Measurements from ENCODE around the gene ACTMAP.
"Not testable (repeated sequence)": the region's sequence is repeated elsewhere in the genome, so short reads cannot be mapped to it uniquely, and the experiment has no call there.

The ACTMAP gene

DNA sequence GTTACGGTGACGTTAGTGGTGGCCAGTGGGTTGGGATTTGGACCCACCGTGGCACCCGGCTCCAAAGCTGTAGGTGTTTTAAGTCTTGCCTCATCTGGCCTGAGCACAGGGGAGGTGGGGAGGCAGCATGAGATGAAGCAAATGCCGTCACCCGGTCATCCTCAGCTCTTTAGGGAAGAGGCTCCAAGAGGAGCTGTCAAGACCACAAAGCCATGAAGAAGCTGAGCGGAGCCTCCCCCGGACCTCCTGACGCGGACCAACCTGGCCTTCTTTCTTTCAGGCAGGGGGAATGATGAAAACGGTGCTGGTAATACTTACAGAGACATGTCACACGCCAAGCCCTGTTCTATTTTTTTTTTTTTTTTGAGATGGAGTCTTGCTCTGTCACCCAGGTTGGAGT lies 7.4 kb downstream of the ACTMAP start:
- DNase-seq (ENCODE audit: low spot score) = no peak

DNA sequence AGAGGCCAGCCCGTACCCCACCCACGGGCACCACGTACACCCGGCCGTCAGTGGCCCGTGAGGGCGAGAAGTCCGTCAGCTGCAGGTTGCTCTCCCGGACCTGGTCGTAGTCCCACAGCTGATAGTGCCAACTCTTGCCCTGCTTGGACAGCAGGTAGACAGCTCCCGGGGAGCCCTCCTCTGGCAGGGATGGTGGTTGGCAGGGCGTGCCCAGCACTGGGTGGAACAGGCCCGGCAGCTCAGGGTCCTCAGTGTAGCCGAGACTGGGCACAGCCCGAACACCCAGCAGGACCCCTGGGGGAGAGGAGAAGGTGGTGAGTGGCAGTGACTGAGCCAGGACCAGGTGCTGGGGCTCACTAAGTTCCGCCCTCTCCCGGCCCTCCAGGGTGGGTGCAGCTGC lies 7.8 kb downstream of the ACTMAP start:
- DNase-seq (ENCODE audit: low spot score) = no peak

DNA sequence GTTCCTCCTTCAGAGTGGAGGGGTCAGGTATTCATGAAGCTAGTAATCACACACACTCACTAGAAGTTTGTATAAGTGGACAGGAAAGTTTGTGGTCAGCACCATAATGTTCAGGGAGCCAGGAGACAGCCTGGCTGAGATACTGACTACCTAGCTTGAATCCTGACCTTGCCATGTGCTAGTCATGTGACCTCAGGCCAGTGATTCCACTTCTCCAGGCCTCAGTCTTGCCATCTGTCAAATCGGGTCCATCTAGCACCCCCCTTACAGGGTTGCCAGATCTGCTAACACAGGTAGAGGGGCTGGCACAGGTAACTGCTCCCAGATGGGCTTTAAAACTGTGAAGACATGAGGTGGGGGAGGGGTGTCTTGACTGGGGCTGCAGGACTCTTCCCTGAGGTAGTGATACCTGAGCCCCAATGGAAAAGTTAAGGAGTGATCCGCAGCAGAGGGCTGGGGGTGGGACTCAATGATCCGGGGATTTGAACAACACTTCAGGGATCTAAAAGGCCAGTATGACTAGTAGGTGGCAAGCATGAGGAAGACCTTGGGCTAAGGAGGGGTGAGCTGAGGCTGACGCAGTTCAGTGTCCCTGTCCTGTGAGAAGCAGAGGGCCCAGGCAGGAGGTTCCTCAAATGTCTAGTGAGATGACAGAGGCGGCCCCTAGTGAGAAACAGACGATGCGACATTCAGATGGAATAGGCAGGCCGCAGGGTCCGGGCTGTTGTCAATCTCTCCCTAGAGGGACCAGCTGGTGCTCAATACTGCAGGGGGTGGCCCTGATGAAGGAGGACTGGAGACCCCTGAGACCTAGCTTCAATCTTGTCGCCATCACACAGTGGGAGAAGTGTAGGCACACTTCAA lies 8.5 kb downstream of the ACTMAP start:
- no peak for DNase-seq (ENCODE audit: low spot score)

DNA sequence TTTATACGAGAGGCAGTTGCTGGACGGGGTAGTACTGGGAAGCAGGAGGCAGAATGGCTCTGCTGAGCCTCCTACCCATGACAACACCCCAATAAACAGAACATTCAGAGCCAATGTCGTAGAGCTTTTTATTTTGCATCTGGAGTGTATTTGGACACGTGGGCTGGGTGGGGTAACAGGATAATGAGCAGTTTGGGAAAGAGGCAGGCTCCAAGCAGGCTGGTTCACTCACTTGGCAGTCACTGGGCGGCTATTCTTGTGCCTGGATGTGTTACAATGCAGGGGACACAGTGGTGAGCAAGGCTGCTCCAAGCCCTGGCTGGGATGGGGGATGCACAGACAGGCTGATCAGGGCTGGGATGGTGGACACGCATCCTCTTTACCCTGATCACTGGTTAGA lies 9.5 kb downstream of the ACTMAP start:
- DNase-seq (ENCODE audit: low spot score) = peak; percentile 74

DNA sequence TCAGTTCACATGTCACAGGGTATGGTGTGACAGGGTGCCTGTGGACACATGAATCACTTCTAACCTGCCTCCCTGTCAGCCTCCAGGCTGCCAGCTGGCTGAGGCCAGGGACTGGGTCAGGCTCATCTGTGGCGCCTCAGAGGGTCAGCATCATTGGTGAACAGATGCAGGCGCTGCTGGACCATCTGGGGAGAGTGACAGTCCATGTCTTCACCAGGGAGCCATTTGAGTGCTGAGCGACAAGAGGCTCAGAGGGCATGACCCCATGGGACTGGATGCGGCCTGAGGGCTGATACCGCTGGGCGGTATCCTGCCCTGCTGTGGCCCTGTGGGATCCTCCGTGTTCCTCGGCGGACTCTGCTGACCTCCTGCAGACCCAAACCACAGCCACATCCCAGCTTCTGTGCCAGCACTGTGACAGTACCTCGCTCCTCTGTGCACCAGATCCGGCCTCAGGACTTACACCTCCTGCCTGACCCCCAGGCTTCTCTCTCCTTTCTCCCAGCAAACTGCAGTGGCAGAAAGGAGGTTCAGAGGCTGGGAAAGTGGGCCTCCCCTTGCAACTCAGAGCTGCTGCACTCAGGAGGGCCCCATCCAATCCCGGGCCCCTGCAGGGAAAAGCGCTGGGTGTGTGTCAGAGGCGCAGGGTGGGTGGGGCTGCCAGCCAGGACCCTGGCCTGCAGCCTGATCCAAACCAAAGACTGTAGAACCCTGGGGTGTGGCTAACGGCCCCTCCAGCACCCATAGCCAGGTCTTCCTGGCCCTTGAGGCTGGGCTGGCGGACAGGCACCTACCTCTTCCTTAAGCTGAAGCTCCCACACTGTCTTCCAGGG lies 10.2 kb downstream of the ACTMAP start:
- no peak for DNase-seq (ENCODE audit: low spot score)

DNA sequence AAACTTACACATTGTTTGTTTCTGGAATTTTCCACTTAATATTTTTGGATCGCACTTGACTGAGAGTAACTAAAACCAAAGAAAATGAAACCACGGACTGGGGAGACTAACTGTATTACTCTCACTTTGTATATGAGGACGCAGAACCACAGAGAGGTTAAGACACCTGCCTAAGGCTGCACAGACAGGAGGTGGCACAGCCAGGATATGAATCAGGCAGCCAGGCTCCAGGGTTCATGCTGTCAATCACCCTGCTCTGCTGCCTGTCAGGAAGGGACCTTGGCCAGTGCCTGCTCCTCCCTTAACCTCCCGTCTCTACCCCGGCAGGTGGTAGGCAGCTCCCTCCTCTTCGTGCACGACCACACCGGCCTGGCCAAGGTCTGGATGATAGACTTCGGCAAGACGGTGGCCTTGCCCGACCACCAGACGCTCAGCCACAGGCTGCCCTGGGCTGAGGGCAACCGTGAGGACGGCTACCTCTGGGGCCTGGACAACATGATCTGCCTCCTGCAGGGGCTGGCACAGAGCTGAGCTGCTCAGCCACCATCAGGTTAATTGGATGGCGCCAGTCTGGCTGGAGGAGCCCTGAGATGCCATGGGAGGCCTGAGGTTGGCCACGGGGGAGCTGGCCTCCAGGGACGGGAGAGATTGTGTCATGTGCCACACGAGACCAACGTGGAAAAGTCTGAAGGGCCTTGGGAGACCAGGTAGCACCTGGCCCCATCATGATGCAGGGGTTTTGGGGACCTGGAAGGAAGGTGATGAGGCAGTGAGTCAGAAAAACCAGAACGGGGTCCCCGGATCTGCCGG lies 11.0 kb downstream of the ACTMAP start:
- DNase-seq (ENCODE audit: low spot score) = no peak

DNA sequence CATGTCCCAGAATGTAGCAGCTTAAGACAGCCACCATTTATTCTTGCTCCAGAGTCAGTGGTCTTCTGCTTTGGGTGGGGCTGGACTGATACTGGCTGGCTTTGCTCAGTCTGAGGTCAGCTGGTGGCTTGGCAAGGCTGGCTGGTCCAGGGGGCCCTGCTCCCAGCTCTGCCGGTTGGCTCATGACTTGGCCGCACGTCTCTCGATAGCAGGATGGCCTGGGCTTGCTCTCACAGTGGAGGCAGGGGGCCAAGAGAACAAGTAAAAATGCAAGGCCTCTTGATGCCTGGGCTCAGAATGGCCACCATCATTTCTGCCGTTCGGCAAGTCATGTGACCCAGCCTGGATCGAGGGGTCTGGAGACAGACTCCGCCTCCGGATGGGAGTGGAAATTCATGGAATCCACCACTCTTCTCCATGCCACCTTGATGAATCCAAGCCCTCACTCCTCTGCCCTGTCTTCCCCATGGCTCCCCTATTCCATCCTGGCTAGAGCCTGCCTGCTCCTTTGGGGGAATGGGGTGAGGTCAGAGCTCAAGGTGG lies 13.1 kb downstream of the ACTMAP start:
- no peak for DNase-seq (ENCODE audit: low spot score)

DNA sequence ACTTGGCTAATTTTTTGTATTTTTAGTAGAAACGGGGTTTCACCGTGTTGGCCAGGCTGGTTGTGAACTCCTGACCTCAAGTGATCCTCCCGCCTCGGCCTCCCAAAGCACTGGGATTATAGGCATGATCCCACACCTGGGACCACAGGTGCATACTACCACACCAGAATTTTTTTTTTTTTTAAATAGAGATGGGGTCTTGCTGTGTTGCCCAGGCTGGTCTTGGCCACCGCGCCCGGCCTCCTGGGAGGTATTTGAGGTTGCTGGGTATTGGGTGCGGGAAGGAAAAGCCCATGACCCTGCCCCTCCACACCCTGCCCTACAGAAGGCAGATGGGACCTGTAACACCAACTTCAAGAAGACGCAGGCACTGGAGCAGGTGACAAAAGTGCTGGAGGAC lies 13.6 kb downstream of the ACTMAP start:
- no peak for DNase-seq (ENCODE audit: low spot score)

DNA sequence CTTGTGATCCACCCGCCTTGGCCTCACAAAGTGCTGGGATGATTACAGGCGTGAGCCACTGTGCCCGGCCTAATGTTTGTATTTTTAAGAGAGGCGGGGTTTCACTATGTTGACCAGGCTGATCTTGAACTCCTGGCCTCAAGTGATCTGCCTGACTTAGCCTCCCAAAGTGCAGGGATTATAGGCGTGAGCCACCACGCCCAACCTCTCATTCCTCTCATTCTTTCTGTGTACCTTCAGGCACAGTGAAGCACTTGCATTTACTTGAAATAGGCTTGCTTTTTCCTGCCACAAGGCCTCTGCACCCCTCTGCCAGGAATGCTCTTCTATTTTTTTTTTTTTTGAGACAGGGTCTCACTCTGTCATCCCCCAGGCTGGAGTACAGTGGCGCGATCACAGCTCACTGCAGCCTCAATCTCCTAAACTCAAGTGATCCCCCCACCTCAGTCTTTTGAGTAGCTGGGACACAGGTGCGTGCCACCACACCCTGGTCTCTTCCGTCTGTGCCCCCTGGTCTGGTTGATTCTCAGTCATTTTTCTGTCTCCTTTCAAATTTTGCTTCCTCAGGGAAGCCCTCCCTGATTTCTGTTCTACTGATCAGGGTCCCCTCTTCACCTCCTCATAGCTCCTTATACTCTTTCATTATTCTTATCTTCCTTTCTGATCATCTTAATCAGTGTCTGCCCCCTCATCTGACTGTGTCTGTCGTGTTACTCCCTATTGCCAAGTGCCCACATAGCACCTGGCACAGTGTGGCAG lies 15.1 kb downstream of the ACTMAP start:
- no peak for DNase-seq (ENCODE audit: low spot score)

DNA sequence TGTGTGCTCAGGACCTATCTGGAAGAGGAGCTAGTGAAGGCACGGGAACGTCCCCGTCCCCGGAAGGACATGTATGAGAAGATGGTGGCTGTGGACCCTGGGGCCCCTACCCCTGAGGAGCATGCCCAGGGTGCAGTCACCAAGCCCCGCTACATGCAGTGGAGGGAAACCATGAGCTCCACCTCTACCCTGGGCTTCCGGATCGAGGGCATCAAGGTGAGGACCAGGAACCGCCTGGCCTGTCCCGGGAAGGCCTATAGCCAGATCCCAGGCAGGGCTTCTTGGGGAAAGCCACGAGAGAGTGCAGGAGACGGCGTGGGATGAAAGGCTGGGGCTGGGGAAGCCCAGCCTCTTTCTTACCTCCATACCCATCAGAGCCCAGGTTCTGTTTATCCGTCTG lies 17.1 kb downstream of the ACTMAP start:
- DNase-seq (ENCODE audit: low spot score) = no peak

DNA sequence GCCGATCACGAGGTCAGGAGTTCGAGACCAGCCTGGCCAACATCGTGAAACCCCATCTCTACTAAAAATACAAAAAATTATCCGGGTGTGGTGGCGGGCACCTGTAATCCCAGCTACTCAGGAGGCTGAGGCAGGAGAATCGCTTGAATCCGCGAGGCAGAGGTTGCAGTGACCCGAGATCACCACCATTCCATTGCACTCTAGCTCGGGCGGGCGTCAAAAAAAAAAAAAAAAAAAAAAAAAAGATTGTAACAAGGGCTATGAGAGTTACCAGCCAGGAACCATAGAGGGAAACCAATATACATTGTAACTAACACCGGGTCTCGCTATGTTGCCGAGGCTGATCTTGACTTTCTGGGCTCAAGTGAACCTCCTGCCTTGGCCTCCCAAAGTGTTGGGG lies 18.0 kb downstream of the ACTMAP start:
- not testable (repeated sequence) for DNase-seq (ENCODE audit: low spot score)

DNA sequence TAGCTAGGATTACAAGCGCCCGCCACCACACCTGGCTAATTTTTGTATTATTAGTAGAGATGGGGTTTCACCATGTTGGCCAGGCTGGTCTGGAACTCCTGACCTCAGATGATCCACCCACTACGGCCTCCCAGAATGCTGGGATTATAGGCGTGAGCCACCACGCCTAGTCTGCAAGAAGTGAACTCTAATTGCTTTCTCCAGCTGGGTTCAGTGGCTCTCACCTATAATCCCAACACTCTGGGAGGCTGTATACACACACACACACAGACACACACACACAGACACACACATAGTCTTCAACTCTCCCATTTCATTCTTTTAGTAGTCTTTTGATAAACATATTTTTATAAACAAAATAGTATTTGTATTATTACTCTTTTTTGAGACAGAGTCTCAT lies 20.2 kb downstream of the ACTMAP start:
- DNase-seq (ENCODE audit: low spot score) = not testable (repeated sequence)

DNA sequence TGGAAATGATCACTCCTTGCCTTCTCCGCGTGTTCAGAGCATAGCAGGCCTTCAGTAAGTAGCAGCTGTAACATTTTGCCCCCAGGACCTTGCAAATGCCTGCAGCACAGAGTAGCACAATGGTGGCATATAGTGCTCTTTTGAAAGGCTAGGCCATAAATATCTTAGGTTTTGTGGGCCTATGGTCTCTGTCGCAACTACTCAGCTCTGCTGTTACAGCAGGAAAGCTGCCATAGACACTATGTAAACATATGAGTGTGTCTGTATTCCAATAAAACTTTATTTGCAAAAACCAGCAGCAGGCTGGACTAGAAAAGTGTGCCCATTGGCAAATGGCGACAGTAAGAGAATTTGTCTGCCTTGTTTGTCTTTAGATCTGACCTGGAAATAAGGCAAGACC lies 24.0 kb downstream of the ACTMAP start:
- no peak for DNase-seq (ENCODE audit: low spot score)

DNA sequence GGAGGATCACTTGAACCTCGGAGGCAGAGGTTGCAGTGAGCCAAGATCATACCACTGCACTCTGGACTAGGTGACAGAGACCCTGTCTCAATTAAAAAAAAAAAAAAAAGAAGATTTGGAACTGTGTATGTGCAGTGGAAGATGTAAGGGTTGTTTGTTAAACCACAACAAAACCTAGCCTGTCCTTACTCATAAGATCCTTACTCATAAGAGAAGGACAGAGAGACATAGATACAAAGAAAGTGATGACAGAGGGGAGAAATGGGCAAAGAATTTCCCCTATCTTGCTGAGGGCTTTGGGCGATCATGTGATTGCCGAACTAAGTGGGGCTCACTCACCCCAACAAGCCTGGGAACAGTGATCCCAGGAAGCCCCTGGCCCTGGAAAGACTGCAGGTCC lies 25.4 kb downstream of the ACTMAP start:
- DNase-seq (ENCODE audit: low spot score) = no peak

DNA sequence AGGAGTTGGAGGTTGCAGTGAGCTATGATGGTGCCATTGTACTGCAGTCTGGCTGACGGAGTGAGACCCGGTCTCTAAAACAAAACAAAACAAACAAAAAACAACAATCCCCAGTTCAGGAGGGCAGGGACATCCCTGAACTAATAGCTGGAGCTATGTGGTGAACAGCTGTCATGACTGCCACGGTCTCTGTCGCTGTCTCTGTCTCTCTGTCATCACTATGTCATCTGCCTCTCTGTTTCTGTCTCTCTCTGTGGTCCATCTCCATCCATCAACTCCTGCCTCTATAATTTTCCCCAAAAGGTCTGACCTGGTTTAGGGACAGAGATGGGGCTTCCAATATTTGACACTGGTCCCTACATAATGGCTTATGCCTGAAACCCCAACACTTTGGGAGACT lies 26.0 kb downstream of the ACTMAP start:
- DNase-seq (ENCODE audit: low spot score) = no peak

DNA sequence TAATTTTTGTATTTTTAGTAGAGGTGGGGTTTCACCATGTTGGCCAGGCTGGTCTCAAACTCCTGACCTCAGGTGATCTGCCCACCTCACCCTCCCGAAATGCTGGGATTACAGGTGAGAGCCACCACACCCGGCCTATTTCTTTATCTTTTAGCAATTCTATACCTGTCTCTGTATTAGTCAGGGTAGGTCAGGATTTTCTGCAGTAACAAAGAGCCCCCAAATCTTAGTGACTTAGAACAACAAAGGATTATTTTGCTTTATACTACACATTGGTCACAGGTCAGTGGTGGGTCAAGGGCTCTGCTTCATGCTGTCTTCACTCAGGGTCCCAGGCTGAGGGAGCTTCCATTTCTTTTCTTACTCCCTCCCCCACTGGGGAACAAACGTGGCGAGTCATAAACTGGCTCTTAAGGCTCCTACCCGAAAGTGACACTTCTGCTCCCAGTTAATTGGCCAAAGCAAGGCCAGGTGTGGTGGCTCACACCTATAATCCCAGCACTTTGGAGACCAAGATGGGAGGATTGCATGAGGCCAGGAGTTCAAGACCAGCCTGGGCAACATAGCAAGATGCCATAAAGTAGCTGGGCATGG lies 26.5 kb downstream of the ACTMAP start:
- no peak for DNase-seq (ENCODE audit: low spot score)

DNA sequence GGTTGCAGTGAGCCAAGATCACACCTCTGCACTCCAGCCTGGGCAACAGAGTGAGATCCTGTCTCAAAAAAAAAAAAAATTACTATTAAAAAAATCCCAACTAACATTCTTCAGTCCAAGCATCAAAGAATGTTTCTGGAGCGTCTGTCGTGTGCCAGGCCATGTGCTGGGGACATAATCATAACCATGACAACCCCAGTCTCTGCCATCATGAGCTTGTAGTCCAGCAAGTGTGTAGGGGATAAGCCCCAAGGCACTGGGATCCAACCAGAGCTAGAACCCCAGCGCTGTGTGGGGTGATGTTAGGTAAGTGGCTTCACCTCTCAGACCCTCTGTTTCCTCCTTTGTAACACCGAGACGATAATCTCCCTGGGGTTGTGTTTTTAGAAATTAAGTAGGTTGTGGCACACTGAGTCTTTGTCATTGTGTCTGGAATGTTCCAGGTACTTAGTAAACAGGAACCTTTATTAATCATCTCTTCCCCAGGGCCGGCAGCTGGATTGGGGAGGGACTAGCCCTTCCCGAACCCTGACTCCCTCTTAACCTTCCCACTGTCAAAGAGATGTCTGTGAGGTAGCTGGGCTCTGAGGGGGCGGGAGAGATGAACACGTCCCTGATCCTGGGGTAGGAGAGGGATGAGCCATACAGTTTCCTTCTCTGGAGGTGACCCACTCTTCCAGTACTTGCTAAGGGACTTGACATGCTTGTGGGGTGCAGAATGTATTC lies 28.2 kb downstream of the ACTMAP start:
- DNase-seq (ENCODE audit: low spot score) = no peak

DNA sequence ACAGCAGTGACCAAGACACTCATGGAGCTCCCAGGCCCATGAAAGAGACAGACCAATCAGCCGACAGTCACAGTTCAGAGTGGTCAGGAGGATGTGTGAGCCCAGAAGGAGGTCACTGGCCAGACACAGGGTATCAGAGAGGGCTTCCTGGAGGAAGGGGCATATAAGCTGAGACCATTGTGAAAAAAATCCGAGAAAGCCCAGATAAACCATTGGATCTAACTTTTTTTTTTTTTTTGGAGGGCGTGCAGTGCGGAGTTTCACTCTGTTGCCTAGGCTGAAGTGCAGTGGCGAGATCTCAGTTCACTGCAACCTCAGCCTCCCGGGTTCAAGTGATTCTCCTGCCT lies 29.2 kb downstream of the ACTMAP start:
- no peak for DNase-seq (ENCODE audit: low spot score)

DNA sequence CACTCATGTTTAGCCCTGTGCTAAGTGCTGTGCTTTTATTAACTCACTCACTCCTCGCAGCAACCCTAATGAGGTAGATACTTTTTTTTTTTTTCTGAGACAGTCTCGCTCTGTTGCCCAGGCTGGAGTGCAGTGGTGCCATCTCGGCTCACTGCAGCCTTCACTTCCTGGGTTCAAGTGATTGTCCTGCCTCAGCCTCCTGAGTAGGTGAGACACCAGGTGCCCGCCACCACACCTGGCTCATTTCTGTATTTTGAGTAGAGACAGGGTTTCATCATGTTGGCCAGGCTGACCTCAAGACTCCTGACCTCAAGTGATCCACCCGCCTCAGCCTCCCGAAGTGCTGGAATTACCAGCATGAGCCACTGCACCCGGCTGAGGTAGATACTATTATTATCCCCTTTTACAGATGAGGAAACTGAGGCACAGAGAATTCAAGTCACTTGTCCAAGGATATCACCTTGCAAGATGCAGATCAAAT lies 30.8 kb downstream of the ACTMAP start:
- no peak for DNase-seq (ENCODE audit: low spot score)

DNA sequence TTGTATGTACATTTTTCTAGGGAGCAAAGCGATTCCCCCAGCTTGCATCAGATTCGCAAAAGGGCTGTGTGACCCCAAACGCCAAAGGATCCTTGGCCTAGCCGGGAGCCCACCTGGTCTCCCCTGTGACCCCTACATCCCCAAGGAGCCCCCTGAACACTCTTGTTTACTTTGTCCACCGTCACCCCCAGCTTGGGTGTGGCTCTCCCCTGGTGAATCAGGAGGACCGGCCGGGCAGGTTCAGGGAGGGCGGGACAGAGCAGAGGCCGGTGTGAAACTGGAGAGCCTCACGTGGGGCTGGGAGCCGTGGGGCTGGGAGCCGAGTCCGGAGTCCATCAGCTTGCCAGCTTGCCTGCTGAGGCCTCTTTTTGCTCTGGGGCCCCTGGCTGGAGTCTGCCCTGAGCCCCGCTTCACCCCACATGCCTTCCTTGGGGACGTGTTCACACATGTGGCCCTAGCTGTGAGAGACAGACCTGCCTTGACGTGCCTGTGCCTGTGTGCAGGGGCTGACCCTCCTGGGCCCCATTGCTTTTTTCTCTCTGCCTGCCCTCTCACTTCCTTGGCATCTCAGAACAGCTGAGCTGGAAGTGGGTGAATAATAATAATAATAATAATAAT lies 31.4 kb downstream of the ACTMAP start:
- DNase-seq (ENCODE audit: low spot score) = peak; percentile 64

Measured in GM03348 (cell line).